DMS53 (cell line): ENCODE results near the gene STXBP4.

Experiments used
- DNase-seq: peaks from one replicate; lab custom pipeline; 2025; lab: John Stamatoyannopoulos, UW

Gene STXBP4

DNA sequence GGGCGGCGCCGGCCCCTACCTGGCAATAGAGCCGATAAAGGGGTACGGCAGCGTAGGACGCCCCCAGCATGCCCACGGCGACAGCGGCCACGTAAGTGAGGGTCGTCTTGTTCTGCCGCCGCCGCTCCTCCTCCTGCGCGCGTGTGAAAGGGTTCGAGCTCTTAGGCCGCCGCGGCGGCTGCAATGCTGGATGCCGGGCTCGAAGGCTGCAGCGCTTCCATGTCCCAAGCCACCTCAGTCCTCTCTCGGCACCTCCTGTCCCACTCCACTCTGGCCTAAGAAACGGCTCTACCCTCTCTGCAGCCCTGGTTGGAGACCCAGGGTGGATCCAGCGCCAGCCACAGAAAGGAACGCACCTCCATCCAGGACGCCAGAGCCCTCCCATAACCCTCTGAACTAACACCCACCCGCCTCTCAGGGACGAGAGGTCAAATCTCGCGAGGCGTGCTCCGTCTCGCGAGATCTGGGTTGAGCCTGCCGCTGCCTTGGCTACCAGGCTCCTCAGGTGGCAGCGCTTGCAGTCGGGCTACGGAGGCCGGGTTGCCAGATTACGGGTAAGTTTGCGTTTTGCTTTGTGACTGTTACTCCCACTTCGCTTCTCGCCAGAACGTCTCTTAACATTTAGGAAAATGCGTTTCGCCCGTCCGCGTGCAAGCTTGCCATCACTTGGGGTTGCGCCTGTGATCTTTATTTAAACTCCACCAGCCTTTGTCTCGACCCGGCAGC lies at the start of gene STXBP4, which contains the start of gene COX11:
Gene STXBP4, plus strand, starts transcription at position 504 of the 726 bp plus-strand sequence. CDS start 17,455 bp downstream, outside the sequence.
Gene COX11, minus strand, starts transcription at position 393 of the 726 bp plus-strand sequence. Its CDS starts 8 bp downstream, at position 385.
- peak; percentile 96 for DNase-seq

GRCh38 chr17:54919425-54919824 lies 49.1 kb upstream of the STXBP4 start:
- no peak for DNase-seq

- DNase-seq, result no peak
Observed at GRCh38 chr17:54920819-54921218, 47.7 kb upstream of the STXBP4 start.

- no peak for DNase-seq
Observed at GRCh38 chr17:54924405-54924804, 44.2 kb upstream of the STXBP4 start.

DNA sequence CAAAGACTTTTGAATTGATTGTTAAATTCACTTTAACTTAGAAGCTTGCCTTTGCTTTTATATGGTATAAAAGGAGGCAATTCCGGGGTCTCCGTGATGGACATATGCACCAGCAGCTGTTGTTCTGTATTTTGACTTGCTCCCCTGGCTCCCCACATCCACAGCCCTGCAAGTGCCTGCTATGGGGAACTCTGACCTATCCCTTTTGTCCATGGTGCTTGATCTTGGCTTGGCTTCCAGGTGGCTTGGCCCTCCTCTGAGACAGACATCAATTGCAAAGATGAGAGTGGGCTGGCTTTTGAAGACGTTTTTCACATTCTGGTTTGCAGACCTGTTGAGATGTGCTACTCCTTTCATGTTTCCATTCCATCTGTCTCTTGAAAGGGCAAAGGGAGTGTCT lies 41.0 kb upstream of the STXBP4 start:
- no peak for DNase-seq

- no peak for DNase-seq
Observed at GRCh38 chr17:54932711-54933110, 35.9 kb upstream of the STXBP4 start.

DNA sequence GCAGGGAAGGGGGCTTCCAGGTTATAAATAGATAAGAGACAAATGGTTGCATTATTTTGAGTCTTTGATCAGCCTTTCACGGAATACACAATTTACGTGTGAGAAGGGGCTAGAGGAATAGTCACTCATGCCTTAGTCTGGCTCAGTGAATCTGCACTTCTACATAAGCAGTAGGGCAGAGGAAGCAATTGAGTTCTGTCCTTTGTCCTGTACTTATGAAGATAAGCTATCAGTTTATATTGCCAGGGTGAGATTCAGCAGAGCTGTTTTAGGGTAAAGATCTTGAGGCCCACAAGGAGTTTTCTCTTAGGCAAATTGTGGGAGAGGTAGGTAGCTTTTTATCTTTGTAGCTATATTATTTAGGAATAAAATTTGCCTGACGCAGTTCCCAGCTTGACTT lies 34.6 kb upstream of the STXBP4 start:
- no peak for DNase-seq

DNA sequence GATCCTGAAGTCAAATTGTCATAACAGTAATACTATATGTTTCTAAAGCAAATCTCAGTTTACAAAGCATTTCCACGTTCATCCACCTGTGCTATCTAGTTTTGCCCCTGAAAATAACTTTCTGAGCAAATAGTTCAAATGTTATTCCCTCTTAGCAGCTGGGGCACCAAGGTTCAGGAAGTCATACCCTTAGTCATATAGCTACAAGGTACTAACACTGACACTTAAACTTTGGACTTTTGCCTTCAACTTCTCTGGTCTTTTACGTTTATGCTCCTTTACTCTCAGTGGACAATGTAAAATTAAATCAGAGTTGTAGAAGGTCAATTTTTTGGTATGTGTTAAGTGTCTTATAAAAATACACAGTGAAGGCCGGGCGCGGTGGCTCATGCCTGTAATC lies 33.1 kb upstream of the STXBP4 start:
- no peak for DNase-seq

- DNase-seq, result no peak
Observed at GRCh38 chr17:54937018-54937417, 31.5 kb upstream of the STXBP4 start.

GRCh38 chr17:54937426-54937825 lies 31.1 kb upstream of the STXBP4 start:
- DNase-seq, result no peak

DNA sequence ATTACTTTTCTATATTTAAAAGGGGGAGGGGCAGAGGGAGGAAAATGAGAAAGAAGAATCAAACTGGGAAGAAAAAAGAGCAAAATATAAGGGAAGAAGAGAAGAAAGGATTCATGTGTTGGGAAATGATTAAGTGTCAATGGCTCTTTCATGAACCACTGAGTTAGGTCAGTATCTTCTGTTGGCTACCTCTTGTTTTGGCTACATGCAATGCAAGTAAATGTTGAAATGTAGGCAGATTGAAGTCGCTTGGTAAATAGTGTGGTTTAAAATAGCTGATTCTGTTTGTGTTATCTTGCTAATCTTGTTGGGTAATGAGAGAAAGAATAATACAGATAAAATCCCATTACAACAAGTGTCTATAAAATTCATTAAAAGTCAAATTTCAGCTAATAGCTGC lies 27.3 kb upstream of the STXBP4 start:
- DNase-seq, result no peak

GRCh38 chr17:54944796-54945195 lies 23.8 kb upstream of the STXBP4 start:
- no peak for DNase-seq

GRCh38 chr17:54945231-54945630 lies 23.3 kb upstream of the STXBP4 start:
- DNase-seq, result no peak

- no peak for DNase-seq
Observed at GRCh38 chr17:54945671-54946070, 22.9 kb upstream of the STXBP4 start.

- no peak for DNase-seq
Observed at GRCh38 chr17:54947396-54947795, 21.2 kb upstream of the STXBP4 start.

DNA sequence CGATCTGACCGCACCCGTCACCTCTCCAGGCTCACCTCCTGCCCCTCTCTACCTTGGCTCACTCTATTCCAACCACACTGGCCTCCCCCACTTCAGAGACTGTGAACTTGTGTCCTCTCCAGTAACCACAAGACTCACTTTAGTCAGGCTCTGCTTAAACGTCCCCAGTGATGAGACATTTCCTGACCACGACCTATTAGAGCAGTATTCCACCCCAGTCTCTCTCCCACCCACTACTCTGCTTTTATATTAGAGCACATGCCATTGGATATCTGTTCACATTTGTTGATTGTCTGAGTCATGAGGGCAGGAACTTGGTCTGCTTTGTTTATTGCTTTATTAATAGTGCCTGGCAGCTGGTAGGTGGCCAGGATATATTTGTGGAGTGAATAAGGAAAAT lies 20.2 kb upstream of the STXBP4 start:
- peak; percentile 7 for DNase-seq

DNA sequence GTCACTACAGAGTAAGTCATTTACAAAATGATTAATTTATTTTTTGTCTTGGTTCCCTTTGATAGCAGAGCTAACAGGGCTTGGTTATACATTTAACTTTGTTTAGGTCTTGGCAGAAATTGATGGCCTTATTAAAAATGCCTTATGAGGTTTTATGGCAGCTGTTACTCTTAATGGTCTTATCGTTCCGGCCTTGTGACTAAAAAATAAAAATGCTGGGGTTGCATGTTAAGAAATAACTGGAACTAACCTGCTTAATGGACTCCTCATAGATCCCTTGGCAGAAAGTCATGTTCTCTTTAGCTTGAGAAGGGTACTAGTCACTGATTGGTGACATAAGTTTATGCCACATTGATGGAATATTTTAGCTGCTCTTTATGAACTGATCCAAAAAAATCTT lies 18.4 kb upstream of the STXBP4 start:
- DNase-seq, result no peak

DNA sequence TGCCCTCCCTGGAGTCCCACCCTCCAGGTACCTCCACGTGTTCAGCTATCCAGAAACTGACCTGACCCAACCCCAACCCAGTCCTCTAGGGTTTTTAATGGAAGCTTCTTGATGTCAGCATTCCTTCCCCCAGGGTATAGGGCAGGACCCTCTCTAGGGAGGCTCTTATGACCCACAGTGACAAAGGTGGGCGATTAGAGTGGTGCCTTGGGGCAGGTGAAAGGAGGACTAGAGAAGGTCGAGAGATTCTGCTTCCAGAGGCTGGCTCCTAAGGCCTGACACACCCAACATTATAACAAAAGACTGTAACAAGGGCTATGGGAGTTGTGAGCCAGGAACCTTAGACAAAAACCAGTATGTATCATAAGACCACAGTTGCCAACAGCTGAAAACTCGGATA lies 17.3 kb upstream of the STXBP4 start:
- DNase-seq, result no peak

DNA sequence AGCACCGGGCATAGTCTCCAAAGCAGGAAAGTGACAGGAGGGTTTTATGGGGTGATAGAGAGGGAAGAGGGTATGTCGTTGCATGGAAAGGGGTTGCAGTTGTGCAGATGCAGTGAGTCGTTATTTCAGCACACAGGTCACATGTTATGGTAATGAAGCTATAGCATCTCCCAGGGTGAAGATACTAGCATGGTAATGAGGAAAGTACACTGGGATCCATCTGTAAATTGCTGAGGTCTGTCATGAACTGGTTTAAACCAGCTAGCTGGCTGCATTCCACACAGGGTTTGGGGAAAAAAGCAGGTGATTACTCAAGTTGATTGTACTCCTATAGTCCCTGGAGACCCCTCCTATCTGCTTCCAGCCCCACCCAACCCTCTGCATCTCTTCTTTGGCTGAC lies 11.8 kb upstream of the STXBP4 start:
- no peak for DNase-seq

- DNase-seq, result peak; percentile 71
Observed at GRCh38 chr17:54967621-54968261, 824 bp upstream of the STXBP4 start.

DNA sequence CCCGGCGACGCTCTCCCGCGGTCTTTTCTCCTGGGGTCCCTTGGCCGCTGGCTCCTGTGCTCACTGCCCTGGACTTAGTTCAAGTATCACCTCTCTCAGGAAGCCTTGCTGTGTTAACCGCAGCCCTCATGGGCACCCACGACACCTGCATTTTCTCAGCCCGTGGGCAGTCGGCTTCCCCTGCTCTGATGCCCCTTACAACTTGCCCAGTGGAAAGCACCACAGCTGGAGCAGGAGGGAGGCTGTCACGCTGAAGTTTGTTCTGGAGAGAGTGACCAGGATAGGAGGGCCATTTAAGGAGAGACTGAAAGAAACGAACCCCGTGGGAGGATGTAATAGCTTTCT lies 395 bp downstream of the STXBP4 start:
- peak; percentile 59 for DNase-seq

- peak; percentile 8 for DNase-seq
Observed at GRCh38 chr17:54969658-54970572, 1.4 kb downstream of the STXBP4 start.

DNA sequence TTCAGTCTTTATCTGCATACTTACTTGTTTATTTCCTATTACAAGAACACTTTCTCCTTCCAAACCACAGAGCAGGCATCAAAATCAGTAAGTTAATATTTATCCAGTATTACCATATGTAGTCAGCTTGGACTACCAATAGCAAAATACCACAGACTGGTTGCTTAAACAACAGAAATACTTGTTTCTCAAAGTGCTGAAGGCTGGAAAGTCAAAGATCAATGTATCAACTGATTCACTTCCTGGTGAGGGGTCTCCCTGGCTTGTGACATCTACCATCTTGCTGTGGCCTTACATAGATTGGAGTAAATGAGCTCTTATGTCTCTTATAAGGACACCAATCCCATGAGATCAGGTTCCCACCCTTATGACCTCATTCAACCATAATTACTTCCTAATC lies 2.6 kb downstream of the STXBP4 start:
- no peak for DNase-seq
